Cerebellar nuclear complex (tissue), 1 donor: Measurements from ENCODE around the gene NUP50.

Source experiments
- DNase-seq, 2 experiments: peaks; one replicate each; lab custom pipeline; 2025; lab: John Stamatoyannopoulos, UW

Gene NUP50

GRCh38 chr22:45163451-45164269 lies at the start of gene NUP50:
Gene NUP50 (plus strand): TSS chr22:45163925. CDS start chr22:45168178, 4,253 bp downstream.
- peak in 1 of 2 experiments; percentile 40 for DNase-seq

DNA sequence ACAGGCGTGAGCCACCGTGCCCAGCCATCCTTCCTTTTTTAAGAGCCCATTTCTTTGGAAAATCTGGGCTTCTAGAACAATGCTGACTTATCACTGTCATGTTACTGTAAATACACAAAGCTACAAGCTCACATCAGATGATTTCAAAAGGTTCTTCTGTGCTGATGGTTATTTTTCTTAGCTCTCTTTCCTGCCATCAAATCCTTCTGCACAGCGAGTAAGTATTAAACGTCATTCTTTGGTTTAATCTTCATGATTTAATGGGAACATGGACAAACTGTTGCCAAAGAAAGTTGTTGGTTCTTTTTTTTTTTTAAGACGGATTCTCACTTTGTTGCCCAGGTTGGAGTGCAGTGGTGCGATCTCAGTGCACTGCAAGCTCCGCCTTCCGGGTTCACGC lies 43.3 kb upstream of the NUP50 start:
- DNase-seq = no peak

DNA sequence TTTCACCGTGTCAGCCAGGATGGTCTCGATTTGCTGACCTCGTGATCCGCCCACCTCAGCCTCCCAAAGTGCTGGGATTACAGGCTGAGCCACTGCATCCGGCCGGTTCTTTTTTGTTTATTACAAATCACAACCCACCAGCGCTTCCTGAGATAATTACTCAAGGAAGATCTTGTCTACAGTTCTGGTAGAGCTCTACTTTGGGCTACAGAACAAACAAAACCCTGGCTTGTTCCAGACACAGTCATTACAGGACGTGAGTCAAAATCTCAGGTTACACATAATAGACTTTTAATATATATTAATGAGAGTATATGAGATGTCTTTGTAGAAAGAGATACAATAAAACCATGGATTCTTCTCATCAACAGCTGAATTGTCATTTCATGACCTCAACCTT lies 42.8 kb upstream of the NUP50 start:
- no peak for DNase-seq

GRCh38 chr22:45124176-45124847 lies 39.4 kb upstream of the NUP50 start:
- no peak for DNase-seq

GRCh38 chr22:45125188-45125587 lies 38.5 kb upstream of the NUP50 start:
- DNase-seq = no peak

GRCh38 chr22:45127866-45128265 lies 35.9 kb upstream of the NUP50 start:
- no peak for DNase-seq

GRCh38 chr22:45129703-45130524 lies 33.8 kb upstream of the NUP50 start:
- DNase-seq = no peak

DNA sequence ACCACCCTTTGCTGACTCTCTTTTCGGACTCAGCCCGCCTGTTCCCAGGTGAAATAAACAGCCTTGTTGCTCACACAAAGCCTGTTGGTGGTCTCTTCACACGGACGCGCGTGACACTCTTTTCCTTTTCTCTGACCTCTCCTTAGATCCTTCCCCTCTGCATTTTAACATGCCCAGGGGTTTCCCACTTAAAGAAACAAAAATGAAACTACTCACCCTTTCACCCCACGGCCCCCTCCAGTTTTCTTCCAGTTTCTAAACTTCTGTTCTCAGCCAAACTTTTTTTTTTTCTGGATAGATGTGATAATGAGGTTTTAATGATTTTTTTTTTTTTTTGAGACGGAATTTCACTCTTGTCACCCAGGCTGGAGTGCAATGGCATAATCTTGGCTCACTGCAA lies 32.8 kb upstream of the NUP50 start:
- no peak for DNase-seq

DNA sequence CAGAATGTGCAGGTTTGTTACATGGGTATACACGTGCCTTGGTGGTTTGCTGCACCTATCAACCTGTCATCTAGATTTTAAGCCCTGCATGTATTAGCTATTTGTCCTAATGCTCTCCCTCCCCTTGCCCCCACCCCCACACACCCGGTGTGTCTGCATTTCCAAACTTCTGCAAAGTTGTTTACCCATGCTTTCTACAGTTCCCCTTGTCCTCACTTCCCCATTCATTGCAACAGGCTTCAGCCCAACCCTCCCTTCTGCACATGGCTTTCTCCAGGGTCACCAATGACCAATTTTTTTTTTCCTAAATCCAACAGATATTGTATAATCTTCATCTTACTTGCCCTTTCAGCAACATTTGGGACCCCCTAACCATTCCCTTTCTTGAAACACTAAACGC lies 32.0 kb upstream of the NUP50 start:
- DNase-seq = no peak

DNA sequence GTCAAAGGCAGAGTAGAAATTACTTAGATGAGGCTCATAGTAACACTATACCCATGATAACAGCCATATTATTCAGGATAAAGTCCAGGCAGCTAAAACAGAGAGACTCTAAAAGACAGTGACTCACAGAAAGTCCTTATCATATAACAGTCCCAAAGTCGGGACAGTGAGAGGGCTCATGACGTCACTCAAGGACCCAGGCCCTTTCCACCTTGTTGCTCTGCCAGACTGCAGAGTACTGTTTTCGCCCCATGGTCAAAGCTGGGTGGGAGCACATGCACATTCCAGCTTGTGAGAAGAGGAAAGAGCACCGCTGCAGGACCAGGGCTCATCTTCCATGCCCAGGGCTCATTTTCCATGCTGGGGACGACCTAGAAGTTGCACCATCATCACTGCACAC lies 29.4 kb upstream of the NUP50 start:
- no peak for DNase-seq

GRCh38 chr22:45136594-45136993 lies 27.1 kb upstream of the NUP50 start:
- no peak for DNase-seq

DNA sequence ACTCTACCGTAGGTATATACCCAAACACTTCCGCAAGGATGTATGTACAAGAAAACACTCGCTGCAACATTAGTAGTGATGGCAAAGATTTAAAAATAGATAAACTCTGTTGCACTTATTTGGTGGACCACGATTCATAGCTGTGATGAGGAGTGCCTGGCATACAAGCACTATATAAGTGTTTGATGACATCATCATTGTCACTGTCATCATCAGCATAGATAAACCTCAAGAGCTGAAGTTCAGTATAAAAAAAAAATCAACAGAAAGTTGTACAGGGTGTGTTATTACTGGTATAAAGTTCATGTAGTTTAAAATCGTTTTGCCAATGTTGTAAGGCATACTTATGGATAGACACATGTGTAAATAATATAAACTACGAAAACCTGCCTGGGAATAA lies 24.0 kb upstream of the NUP50 start:
- no peak for DNase-seq

- DNase-seq = no peak
Measured at GRCh38 chr22:45142376-45142775, 21.3 kb upstream of the NUP50 start.

GRCh38 chr22:45144916-45145315 lies 18.8 kb upstream of the NUP50 start:
- no peak for DNase-seq

DNA sequence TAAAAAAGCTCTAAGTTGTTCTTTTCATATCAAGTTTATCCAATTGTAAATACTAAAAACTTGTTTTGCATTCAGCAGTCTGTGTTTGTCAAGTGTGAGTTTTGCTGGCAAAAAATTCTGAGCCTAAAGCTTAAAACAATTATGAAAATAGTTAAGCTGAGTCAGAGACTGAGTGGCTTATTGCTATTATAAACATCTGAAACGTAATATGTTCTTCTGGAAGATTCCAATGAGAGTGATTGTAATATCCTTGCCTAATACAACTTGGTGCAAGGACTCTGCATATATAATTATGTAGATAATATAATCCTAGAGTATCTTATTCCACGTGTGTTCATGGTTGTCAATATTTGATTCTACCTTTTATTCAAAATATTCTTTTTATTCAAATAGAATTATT lies 14.1 kb upstream of the NUP50 start:
- no peak for DNase-seq

- no peak for DNase-seq
Measured at GRCh38 chr22:45150139-45150538, 13.6 kb upstream of the NUP50 start.

DNA sequence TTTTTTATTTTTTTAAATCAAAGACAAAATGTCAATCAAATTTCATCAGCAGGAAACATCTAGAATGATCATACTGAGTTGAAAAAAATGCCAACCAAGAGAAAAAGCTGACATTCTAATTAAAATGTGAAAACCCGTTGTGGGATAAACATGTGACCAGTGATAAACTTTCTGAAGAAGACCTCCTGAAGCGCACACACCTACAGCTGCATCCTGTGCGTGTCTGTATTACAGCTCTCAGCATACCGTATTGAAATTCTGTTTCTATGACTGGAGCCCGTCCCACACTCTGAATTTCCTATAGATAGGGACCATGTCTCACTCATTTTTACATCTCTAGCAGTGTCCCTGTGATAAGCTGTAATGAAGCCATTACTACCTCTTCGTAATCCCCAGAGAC lies 12.2 kb upstream of the NUP50 start:
- DNase-seq = no peak

DNA sequence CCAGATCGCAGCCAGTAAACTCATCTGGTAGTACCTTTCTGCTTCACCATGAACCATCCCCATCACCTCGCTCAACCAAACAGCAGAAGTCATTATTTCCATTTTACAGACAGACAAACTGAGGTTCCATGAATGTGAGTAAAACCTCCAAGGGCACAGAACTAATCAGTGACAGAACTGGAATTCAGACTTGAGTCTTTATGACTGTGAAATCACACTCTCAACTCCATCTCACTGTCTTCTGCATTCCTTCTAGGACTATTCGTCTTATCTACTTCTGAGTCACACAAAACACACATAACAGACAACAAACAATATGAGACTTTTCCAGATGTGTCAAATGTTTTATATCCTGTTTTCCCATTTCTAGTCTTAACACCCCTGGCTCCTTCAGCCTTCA lies 9.3 kb upstream of the NUP50 start:
- DNase-seq = no peak

GRCh38 chr22:45155050-45155840 lies 8.5 kb upstream of the NUP50 start:
- no peak for DNase-seq

DNA sequence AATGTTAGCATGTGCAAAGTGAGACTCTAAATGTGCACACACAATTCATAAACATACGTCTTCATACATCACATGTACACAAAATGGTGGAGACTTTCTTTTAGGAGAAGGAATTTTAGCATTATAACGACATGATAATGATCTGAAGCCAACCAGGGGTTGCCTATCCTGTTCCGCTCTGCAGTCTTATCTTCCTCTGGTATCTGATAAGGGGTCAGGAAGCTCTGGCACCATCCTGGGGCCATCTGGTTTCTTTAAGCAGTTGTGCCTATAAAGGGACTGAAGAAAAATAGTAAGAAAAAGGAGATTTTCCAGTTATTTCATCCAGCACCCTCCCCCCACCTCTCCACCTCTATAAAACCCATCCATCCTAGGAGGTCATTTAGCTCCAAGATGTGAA lies 5.8 kb upstream of the NUP50 start:
- DNase-seq = no peak

DNA sequence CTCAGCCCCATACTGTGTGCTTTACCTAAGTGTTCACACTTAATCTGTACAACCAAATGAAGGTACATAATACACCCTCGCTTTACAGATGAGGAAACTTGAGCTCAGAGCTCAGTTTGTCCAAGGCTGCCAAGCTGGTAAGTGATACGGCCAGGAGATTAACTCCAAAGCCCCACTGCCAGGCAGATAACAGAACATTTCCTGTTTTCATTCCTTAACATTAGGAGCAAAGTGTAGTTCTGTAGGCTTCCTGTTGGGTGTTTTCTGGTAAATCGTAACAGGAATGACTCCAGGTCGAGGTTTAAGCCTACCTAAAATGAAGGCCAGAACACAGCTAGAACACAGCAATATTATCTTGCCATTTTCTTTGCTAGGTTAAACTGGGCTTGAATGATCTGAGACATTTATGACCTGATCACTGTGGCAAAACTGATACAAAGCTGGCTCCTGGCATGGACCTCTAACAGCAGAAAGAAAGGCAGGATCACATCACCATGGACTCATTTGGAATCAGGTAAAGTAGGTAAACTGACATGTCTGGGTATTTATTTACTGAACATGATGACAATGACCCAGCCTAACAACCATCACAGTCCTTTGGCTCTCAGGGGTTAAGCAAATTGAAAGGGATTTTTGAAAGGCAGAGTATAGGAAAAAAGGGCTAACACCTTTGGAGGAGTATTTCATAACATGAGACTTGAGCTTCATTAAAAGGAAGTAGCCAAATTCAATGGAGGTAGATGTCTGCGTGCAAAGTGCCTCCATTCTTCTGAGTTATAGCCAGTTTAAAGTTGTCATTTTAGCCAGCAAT lies 3.9 kb upstream of the NUP50 start:
- no peak for DNase-seq
